GM23338 (cell line): ENCODE results near the gene NKD1.

Experiments used
- CTCF ChIP-seq, 2 experiments: fragments of 200-600 bp in 1 of 2; sonication (generic) in 1 of 2; conservative IDR thresholded peaks; 2 replicates each; pipeline versions ENCODE4 v1.5.1 to v1.6.1; 2016 to 2017; ENCODE audit warnings: antibody characterized with exemption in 2 of 2, low read depth in 2 of 2, mild to moderate bottlenecking in 2 of 2, moderate library complexity in 1 of 2
- REST ChIP-seq: IDR thresholded peaks from one replicate; pipeline ENCODE4 v1.6.1; 2018; ENCODE audit warnings: antibody characterized with exemption; ENCODE audit not compliant: unreplicated experiment
- ZNF462 ChIP-seq: fragments of 250-450 bp; sonication (Bioruptor Pico); IDR thresholded peaks from 2 replicates; pipeline ENCODE4 v1.5.0; 2020; ENCODE audit warnings: mild to moderate bottlenecking, moderate library complexity

DNA sequence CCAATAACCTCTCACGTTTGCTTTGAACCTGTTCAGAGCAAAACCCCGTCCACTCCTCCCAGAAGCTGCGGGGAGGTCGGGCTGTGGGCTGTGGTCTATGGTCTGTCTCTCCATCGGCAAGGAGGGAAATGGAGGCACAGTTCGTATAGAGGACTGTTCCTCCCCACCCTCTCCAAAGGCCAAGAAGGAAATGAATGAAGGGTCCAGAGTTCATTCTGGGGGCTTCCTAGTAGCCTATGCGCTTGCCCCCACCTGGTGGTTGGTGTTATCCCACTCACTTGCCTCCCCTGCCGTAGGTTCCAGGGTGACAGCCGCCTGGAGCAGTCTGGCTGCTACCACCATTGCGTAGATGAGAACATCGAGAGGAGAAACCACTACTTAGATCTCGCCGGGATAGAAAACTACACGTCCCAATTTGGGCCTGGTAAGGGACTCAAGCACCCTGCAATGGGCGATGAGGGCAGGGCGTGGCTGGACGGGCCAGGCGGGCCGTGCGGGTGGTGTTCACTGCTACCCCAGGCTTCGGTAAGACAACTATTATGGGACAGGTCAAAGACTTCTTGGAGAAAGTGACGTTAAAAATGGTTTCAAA is 83.9 kb downstream of the NKD1 start:
- TF ChIP-seq CTCF (conservative IDR thresholded peaks at IDR 0.05; ENCODE audit: low read depth in 2 of 2) (no peak), ZNF462 (CRISPR knock-in tag) (no peak), REST (no peak)
